ENCODE data around the gene CDNF.
"Not testable (repeated sequence)": the region's sequence is repeated elsewhere in the genome, so short reads cannot be mapped to it uniquely, and the experiment has no call there.

CDNF gene

GRCh38 chr10:14839305-14839695, 1.5 kb upstream of the CDNF start:
- DNase-seq (ENCODE audit: low read depth, low spot score), result no peak

GRCh38 chr10:14838582-14839304, 906 bp upstream of the CDNF start:
- no peak for DNase-seq (ENCODE audit: low read depth, low spot score)

GRCh38 chr10:14837003-14837756, 657 bp downstream of the CDNF start:
- DNase-seq (ENCODE audit: low read depth, low spot score), result no peak

- DNase-seq (ENCODE audit: low read depth, low spot score), result no peak
Measured at GRCh38 chr10:14836208-14836607, 1.6 kb downstream of the CDNF start.

GRCh38 chr10:14833106-14833505, 4.7 kb downstream of the CDNF start:
- no peak for DNase-seq (ENCODE audit: low read depth, low spot score)

DNA sequence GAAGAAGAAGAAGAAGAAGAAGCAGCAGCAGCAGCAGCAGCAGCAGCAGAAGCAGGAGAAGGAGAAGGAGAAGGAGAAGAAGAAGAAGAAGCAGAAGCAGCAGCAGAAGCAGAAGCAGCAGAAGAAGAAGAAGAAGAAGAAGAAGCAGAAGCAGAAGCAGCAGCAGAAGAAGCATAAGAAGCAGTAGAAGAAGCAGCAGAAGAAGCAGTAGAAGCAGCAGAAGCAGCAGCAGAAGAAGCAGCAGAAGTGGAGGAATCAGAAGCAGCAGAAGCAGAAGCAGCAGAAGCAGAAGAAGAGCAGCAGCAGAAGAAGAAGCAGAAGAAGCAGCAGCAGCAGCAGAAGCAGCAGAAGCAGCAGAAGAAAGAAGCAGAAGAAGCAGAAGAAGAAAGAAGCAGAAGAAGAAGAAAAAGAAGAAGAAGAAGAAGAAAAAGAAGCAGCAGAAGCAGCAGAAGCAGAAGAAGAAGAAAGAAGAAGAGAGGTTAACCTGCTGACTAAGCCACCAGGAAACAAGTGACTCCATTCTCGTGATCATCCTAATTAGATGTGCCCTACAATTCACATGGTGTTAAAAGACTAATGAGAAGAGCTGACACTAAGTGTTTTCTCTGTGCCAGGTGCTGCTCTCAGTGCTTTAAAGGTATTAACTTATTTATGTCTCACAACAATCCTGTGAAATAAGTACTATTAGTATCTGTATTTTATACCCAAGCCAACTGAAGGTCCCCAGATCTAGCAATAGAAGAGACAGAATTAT, 11.6 kb downstream of the CDNF start:
- no peak for DNase-seq (ENCODE audit: low read depth, low spot score)

DNA sequence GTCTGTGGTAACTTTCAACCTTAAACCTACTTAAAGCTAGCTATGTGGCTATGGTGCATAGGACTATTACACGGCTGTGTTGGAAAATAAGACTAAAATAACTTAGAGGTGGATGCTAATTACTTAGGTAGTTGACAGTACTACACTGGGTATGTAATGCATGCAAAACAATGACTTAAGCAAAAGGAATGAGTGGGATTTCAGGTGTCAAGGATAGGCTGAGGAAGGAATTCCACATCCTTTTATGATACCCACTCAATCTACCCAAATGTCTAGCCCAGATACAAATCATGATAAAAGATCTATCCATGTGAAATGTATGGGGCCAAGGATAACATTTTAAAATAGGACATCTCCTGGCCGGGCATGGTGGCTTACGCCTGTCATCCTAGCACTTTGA, 13.9 kb downstream of the CDNF start:
- DNase-seq (ENCODE audit: low read depth, low spot score), result no peak

DNA sequence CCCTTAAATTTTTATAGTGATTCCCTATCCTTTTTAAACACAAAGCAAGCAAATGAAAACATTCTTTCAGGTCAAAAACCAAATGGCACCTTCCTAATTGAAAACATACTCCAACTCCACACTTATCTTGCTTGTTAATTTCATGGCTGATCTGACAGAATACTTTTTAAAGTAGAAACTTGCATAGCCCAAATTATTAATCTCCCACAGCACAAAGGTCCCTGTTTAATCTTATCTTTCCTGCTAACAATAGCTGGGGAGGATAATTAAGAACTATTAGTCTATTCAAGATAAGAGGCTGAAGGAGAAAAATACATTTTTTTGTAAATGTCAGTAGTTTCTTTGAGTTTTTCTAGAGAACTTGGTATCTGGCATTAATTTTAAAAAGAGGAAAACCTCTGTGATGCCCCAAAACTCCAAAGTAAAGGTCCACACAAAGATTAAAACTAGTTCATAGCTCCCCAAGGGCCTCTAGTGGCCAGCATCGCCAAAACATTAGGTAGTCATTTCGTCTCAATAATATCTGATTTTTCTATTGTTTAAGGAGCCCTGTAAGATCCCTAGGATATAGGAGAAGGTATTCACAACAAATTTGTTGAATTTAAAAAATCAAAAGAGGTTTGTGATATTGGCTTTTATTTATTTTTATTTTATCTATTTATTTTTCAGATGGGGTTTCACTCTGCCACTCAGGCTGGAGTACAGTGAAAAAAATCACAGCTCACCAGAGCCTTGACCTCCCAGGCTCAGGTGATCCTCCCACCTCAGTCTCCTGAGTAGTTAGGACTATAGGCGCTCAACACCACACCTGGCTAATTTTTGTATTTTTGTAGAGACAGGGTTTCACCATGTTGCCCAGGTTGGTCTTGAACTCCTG, 14.7 kb downstream of the CDNF start:
- no peak for DNase-seq (ENCODE audit: low read depth, low spot score)

DNA sequence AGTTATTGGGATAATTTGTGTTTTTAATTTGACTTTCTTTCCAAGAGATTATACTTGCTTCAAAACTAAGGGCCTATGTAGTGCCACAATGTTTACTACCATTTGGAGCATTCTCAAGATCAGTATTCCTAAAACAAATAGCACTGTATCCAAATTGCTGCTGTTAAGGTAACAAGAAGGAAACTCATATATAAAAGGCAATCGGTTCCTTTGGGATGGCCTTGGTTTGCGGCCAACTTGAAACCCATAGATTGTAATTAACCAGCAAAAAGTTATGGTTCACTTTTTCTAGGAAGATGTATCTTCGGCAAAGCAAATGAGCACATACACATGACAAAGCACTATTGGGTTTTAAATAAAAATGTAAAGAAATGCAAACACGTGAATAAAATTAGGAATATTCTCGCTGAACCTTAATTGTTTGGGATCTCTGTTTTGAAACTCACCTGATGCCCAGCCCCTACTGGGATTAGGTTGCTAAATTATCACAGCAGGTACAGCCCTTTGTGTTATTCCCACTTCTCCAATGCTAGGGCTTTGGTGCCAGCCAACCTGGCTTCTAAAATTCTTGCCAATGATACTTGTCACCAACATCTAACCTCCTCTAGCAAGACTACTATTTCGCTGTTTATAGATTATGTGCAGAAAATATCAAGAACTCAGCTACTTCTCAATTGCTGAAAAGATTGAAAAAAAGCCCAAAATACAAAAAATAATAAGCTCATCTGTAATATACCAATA, 16.0 kb downstream of the CDNF start:
- no peak for DNase-seq (ENCODE audit: low read depth, low spot score)

GRCh38 chr10:14820775-14821154, 17.1 kb downstream of the CDNF start:
- no peak for DNase-seq (ENCODE audit: low read depth, low spot score)

- DNase-seq (ENCODE audit: low read depth, low spot score), result no peak
Measured at GRCh38 chr10:14820010-14820774, 17.6 kb downstream of the CDNF start.

- not testable (repeated sequence) for DNase-seq (ENCODE audit: low read depth, low spot score)
Measured at GRCh38 chr10:14816717-14817116, 21.1 kb downstream of the CDNF start.

DNA sequence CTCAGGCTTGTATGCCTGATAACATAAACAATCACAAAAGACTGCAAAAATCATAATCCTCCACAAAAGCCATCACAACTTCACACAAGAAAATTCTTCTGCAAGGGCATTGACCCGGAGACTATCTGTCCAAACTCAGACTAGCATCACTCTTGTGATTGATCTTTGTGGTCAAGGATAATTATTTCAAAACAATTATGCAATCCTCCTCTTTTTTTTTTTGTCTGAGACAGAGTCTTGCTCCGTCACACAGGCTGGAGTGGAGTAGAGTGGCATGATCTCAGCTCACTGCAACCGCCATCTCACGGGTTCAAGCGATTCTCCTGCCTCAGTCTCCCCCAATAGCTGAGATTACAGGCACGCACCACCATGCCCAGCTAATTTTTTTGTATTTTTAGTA, 22.2 kb downstream of the CDNF start:
- DNase-seq (ENCODE audit: low read depth, low spot score), result no peak

GRCh38 chr10:14812271-14812670, 25.6 kb downstream of the CDNF start:
- DNase-seq (ENCODE audit: low read depth, low spot score), result no peak

- no peak for DNase-seq (ENCODE audit: low read depth, low spot score)
Measured at GRCh38 chr10:14810969-14811953, 26.6 kb downstream of the CDNF start.

- no peak for DNase-seq (ENCODE audit: low read depth, low spot score)
Measured at GRCh38 chr10:14806318-14806717, 31.5 kb downstream of the CDNF start.

DNA sequence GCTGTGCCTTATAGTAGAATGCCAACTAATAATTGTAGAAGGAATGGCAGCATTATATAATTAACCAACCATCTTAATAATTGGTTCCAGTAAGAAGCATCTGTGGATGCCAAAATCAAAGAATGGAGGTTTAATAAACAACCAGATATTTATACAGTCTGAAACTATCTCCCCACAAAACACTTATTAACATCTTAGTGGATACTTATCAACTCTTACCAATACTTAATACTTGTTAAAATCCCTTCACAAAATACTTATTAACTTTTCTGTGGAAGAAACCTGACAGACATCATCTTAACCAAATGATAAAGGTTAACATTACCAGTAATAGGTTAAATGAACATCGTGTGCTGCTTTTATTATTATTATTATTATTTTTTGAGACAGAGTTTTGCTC, 34.0 kb downstream of the CDNF start:
- no peak for DNase-seq (ENCODE audit: low read depth, low spot score)

GRCh38 chr10:14801723-14802122, 36.1 kb downstream of the CDNF start:
- no peak for DNase-seq (ENCODE audit: low read depth, low spot score)

- DNase-seq (ENCODE audit: low read depth, low spot score), result no peak
Measured at GRCh38 chr10:14800397-14800796, 37.4 kb downstream of the CDNF start.
